ENCODE results near the gene RPL34. TPM values are rescaled to one million over a fixed set of nuclear protein-coding genes. Genes with fewer than 3 reads are reported as not detected.
A peak's percentile ranks its signal among the peaks of the same experiment; 100 is the strongest.

RPL34 gene
- polyA plus RNA-seq, 1 of the 3 experiments (the other 2 are of a cell fraction), result 2,955 TPM

GRCh38 chr4:108602163-108602562 lies 18.2 kb upstream of the RPL34 start:
- peak overlapping the region; percentile 37; the same call in 1 of the 2 replicates for H2AFZ ChIP-seq (ENCODE audit: low read depth)
- ChIA-PET POLR2A (no interaction called here), CTCF (interaction anchor here (1.0 kb wide), 1 partner anchor 542 kb away, joined by 3 read pairs; no protein-coding TSS in a partner anchor)
- no peaks in the 10 kb centered on the region for H3K9me3 ChIP-seq
- WGBS (ENCODE audit: low lambda C conversion rate), result 69% methylated on average over 3 of the region's 3 CpGs
- TF ChIP-seq, protein P1, sequence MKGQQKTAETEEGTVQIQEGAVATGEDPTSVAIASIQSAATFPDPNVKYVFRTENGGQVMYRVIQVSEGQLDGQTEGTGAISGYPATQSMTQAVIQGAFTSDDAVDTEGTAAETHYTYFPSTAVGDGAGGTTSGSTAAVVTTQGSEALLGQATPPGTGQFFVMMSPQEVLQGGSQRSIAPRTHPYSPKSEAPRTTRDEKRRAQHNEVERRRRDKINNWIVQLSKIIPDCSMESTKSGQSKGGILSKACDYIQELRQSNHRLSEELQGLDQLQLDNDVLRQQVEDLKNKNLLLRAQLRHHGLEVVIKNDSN (IDR thresholded peaks at IDR 0.05; ENCODE audit: borderline replicate concordance, low read depth), result no peak
- no peak for TF ChIP-seq EP300 (IDR thresholded peaks at IDR 0.05; ENCODE audit: borderline replicate concordance in 1 of 2, low read depth in 1 of 2, low read length in 1 of 2)
- TF ChIP-seq, protein P2, sequence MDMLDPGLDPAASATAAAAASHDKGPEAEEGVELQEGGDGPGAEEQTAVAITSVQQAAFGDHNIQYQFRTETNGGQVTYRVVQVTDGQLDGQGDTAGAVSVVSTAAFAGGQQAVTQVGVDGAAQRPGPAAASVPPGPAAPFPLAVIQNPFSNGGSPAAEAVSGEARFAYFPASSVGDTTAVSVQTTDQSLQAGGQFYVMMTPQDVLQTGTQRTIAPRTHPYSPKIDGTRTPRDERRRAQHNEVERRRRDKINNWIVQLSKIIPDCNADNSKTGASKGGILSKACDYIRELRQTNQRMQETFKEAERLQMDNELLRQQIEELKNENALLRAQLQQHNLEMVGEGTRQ (IDR thresholded peaks at IDR 0.05; ENCODE audit: borderline replicate concordance, low read depth, low read length), result no peak
- TF ChIP-seq TEAD4 (IDR thresholded peaks at IDR 0.05; ENCODE audit: borderline replicate concordance, insufficient read depth), result no peak
- TF ChIP-seq GATA2 (CRISPR knock-in tag; IDR thresholded peaks at IDR 0.05), result no peak
- TF ChIP-seq MXI1 (IDR thresholded peaks at IDR 0.05; ENCODE audit: low read depth, low read length), result no peak
- TF ChIP-seq TAF1 (IDR thresholded peaks at IDR 0.05; ENCODE audit: borderline replicate concordance, low read depth, low read length), result no peak
- TF ChIP-seq FOSL2 (IDR thresholded peaks at IDR 0.05; ENCODE audit: borderline replicate concordance, low read depth), result no peak
- TF ChIP-seq SIN3A (IDR thresholded peaks at IDR 0.05; ENCODE audit: borderline replicate concordance, low read depth, low read length), result no peak
- no peak for TF ChIP-seq NRF1 (IDR thresholded peaks at IDR 0.05; ENCODE audit: low read depth, low read length)
- TF ChIP-seq EZH2phosphoT487 (IDR thresholded peaks at IDR 0.05; ENCODE audit: borderline replicate concordance, low read depth), result no peak
- no peak for TF ChIP-seq SMC3 (IDR thresholded peaks at IDR 0.05; ENCODE audit: low read depth, low read length)
- no peak for TF ChIP-seq FOXM1 (IDR thresholded peaks at IDR 0.05; ENCODE audit: low read depth)
- TF ChIP-seq PBX3 (IDR thresholded peaks at IDR 0.05), result no peak
- TF ChIP-seq FOXJ3 (CRISPR knock-in tag; IDR thresholded peaks at IDR 0.05), result no peak
- no peak overlapping the region for H3K9ac ChIP-seq
- no peaks in the 10 kb centered on the region for H3K36me3 ChIP-seq (replicated peaks in 1 of 2; ENCODE audit: control insufficient read depth in 1 of 2, insufficient read depth in 2 of 2, low read length in 1 of 2)
- no peak overlapping the region for H3K4me2 ChIP-seq
- no peaks in the 10 kb centered on the region for H3K79me2 ChIP-seq (ENCODE audit: insufficient read depth)
- no peak overlapping the region for H3K27ac ChIP-seq (ENCODE audit: low read depth in 2 of 2, low read length in 1 of 2)
- no peak for DNase-seq
- H3F3A ChIP-seq (replicated peaks; ENCODE audit: insufficient read depth), result no peaks in the 10 kb centered on the region
- H3K9me2 ChIP-seq, result no peaks in the 10 kb centered on the region
- H3K27me3 ChIP-seq (ENCODE audit: insufficient read depth), result no peaks in the 10 kb centered on the region
- H4K20me1 ChIP-seq (ENCODE audit: insufficient read depth), result no peaks in the 10 kb centered on the region
- H3K4me3 ChIP-seq (ENCODE audit: low read depth in 2 of 2, low read length in 1 of 2), result no peak overlapping the region
- no peaks in the 10 kb centered on the region for H3K4me1 ChIP-seq (ENCODE audit: control insufficient read depth in 1 of 2, insufficient read depth in 2 of 2, low read depth in 1 of 2, low read length in 1 of 2)

Data from SK-N-SH (cell line).